GM20000 (cell line): ENCODE data around the gene PRPF6.
"Not testable (repeated sequence)": the region's sequence is repeated elsewhere in the genome, so short reads cannot be mapped to it uniquely, and the experiment has no call there.

Source experiments
- DNase-seq: peaks from one replicate; pipeline ENCODE4 v3.0.0; 2012; ENCODE audit warnings: low spot score
- TF ChIP-seq, protein P1 (sequence below): IDR thresholded peaks from 2 replicates; pipeline ENCODE4 v1.5.1; 2012; ENCODE audit warnings: mild to moderate bottlenecking, control low read depth; ENCODE audit errors: extremely low read depth, missing control alignments

Gene PRPF6

DNA sequence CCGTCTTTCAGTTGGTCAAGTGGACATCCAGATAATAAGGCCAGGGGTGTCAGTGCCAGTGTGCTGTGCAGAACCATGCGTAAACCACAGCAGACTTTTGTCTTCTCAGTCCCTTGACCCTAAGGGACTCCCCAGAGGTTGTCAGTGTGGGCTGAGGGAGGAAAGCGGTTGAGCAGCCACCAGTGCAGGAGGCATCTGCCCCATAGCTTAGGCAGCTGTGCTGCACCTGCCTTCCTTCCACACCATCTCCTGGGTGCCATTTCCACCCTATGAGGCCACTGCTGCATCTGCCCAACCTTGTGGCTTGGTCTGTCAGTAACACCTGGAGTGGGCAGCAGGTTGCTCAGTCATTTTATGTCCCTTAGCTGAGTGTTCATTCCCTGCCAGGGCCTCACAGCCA lies 26.0 kb downstream of the PRPF6 start:
- TF ChIP-seq, protein P1, sequence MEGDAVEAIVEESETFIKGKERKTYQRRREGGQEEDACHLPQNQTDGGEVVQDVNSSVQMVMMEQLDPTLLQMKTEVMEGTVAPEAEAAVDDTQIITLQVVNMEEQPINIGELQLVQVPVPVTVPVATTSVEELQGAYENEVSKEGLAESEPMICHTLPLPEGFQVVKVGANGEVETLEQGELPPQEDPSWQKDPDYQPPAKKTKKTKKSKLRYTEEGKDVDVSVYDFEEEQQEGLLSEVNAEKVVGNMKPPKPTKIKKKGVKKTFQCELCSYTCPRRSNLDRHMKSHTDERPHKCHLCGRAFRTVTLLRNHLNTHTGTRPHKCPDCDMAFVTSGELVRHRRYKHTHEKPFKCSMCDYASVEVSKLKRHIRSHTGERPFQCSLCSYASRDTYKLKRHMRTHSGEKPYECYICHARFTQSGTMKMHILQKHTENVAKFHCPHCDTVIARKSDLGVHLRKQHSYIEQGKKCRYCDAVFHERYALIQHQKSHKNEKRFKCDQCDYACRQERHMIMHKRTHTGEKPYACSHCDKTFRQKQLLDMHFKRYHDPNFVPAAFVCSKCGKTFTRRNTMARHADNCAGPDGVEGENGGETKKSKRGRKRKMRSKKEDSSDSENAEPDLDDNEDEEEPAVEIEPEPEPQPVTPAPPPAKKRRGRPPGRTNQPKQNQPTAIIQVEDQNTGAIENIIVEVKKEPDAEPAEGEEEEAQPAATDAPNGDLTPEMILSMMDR, result no peak
- no peak for DNase-seq

DNA sequence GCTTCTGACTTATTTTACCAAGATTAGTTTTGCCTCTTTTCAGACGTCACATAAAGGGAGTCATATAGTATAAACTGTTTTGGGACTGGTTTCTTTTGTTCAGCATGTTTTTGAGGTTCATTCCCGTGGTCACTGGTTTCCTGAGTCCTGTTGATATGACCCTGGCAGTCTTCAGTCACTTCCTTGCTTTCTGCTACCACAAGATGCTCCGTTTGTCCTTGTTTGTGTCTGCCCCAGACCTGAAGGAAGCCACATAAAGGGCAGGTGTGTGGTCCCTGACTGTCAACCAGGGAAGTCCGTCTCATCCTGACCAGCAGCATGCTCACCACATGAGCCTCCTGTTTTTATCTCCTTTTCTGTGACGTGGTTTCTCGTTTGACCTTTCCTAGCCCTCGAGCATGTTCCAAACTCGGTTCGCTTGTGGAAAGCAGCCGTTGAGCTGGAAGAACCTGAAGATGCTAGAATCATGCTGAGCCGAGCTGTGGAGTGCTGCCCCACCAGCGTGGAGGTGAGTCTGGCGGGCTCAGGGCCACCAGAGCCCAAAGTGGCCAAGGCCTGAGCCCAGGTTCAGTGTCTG lies 29.0 kb downstream of the PRPF6 start:
- DNase-seq, result no peak

DNA sequence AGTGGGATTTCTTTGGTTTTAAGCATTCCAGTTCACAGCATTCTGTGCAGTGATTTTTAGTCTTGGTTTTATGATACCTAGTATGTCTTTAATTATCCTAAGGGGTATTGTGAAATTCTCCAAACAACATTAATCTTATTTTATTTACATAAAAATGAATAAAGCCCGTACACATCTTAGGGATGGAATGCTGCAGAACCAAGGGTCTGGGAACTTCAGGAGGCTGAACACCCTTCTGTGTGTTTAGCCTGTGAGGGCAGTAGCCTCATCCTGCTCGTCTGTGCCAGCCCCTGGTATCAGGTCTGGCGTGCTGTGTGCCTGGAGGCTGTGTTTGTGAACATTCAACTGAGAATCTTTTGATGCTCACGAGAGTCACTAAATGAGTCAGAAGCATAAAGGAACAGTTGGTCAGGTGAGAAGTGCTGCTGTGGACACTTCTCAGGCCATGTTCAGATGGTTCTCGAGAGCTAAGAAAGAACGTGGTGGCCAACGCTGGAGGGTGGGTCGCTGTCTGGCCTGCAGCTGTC lies 29.8 kb downstream of the PRPF6 start:
- DNase-seq, result no peak
- TF ChIP-seq, protein P1, result no peak

More for the DNA sequence above, 29.0 kb downstream of the PRPF6 start:
- TF ChIP-seq, protein P1, result no peak

DNA sequence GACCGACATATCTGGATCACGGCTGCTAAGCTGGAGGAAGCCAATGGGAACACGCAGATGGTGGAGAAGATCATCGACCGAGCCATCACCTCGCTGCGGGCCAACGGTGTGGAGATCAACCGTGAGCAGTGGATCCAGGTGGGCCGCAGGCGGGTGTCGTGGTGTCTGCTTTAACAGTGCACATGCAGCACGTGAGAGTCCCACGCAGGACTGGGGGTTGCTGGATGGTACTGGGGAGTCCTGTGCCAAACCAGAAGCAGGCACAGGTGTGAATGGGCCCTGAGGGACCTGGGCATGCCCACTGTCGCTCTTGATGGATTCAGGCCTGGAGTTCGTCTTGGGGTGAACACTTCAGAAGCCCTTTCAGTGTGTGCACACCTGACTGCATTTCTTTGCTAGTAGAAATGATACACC lies 30.4 kb downstream of the PRPF6 start:
- no peak for DNase-seq
- TF ChIP-seq, protein P1, result no peak

DNA sequence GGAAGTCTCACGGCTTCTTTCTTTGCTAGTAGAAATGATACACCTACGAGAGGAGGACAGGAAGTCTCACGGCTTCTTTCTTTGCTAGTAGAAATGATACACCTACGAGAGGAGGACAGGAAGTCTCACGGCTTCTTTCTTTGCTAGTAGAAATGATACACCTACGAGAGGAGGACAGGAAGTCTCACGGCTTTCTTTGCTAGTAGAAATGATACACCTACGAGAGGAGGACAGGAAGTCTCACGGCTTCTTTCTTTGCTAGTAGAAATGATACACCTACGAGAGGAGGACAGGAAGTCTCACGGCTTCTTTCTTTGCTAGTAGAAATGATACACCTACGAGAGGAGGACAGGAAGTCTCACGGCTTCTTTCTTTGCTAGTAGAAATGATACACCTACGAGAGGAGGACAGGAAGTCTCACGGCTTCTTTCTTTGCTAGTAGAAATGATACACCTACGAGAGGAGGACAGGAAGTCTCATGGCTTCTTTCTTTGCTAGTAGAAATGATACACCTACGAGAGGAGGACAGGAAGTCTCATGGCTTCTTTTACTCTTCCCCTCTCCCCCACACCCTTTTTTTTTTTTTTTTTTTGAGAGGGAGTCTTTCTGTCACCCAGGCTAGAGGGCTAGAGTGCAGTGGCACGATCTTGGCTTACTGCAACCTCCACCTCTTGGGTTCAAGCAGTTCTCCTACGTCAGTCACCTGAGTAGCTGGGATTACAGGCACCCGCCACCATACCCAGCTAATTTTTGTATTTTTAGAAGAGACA lies 31.6 kb downstream of the PRPF6 start:
- not testable (repeated sequence) for DNase-seq

DNA sequence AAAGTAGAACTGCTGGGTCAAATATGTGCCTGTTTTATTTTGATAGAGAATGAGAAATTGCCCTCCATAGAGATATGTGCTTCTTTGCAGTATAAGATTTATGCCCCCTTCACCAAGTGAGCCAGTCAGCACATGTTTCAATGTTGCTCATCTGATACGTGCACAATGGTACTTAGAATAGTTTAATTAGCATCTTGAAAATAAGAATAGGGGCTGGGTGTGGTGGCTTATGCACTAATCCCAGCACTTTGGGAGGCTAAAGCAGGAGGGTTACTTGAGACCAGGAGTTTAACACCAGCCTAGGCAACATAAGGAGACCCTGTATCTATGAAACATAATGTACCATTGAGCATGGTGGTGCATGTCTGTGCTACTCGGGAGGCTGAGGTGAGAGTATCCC lies 34.7 kb downstream of the PRPF6 start:
- DNase-seq, result no peak
- TF ChIP-seq, protein P1, result no peak

DNA sequence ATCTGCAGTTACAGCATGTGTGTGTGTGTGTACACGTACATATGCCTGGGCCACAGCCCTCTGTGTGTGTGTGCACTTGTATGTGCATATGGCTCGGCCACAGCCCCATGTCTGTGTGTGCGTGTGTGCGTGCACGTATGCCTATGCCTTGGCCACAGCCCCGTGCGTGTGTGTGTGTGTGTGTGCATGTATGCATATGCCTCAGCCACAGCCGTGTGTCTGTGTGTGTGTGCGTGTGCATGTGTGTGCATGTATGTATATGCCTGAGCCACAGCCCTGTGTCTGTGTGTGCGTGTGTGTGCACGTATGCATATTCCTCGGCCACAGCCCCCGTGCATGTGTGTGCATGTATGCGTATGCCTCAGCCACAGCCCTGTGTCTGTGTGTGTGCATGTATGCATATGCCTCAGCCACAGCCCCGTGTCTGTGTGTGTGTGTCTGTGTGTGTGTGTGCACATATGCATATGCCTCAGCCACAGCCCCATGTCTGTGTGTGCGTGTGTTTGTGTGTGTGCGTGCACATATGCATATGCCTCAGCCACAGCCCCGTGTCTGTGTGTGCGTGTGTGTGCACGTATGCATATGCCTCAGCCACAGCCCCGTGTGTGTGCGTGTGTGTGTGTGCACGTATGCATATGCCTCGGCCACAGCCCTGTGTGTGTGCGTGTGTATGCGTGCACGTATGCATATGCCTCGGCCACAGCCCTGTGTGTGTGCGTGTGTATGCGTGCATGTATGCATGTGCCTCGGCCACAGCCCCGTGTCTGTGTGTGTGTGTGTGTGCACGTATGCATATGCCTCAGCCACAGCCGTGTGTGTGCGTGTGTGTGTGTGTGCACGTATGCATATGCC lies 40.4 kb downstream of the PRPF6 start:
- DNase-seq, result no peak
- TF ChIP-seq, protein P1, result no peak
